ENCODE measurements around the gene SPRR4.
"Not testable (repeated sequence)": the region's sequence is repeated elsewhere in the genome, so short reads cannot be mapped to it uniquely, and the experiment has no call there.

Gene SPRR4

DNA sequence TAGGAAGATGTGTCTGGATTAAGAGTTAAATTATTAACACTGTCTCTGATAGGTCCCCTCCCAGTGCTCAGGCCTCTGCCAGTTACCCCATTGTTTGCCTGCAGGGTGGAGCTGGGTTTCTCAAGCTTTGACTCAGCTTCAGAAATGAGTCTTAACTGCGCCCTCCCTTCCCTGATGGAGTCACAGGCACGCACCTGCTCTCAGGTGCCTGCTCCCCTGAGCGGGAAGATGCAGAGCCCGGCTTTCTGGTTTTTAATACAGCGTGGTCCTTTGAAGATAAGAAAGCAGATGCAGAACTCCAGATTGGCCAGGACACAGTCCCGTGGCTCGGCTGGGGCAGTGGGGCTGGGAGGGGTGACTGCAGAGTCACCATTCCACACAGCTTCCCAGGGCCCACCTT, 3.2 kb upstream of the SPRR4 start:
- DNase-seq: no peak

DNA sequence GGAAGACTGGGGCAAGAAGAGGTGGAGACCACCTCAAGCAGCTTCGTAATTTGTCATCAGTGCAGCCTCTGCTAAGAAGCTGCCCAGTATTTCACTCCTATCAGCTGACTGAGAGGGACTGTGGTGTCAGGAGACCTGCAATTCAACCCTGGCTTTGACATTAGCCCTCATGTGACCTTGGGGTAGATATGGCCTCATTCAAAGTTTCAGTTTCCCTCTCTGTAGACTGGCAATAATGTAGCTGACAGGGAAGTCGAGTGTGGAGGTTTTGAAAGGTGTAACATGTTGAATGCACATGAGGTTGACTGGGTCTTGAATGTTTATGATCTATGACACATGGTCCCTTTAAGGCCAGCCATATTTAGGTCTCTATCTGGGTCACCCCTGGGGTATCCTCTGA, 2.2 kb upstream of the SPRR4 start:
- DNase-seq: no peak

DNA sequence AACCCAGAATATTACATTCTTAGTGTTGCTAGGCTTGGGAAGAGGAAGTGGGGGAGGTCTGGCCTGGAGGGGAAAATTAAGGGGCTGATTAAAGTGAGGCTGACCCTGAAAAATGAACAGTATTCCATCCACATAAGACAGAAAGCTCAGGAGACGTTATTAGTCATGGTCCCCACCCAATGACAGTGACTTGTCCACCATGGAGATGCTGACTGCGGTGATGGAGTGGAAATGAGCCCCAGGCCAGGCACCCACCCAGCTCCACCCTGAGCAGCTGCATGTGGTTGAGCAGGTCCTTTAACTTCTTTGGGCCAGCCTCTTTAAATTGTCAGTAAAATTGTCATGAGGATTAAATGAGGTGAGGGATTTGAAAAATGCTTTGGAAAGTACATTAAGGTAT, 1.4 kb upstream of the SPRR4 start:
- no peak for DNase-seq

GRCh38 chr1:152972196-152972886, 1.9 kb downstream of the SPRR4 start:
- DNase-seq: no peak

DNA sequence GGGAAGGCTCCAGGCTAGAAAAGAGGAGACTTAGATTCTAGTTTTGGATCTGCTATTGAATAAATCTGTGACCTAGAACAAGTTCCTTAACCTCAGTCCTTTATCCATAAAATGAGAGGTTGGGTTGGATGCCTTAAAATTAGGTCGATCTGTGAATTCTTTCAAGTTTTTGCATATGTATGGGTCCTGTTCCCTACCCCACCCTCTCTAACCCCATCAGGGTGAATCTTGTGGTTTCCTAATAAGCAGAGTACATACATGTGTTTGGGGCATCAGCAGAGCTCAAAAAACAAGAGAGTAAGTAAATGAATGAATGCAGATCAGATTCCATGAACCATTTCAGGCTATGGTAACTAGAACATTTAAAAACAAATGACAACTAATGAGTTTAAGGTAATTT, 6.2 kb downstream of the SPRR4 start:
- DNase-seq: no peak

GRCh38 chr1:152977614-152978013, 7.2 kb downstream of the SPRR4 start:
- DNase-seq: no peak

GRCh38 chr1:152980676-152981075, 10.2 kb downstream of the SPRR4 start:
- no peak for DNase-seq

DNA sequence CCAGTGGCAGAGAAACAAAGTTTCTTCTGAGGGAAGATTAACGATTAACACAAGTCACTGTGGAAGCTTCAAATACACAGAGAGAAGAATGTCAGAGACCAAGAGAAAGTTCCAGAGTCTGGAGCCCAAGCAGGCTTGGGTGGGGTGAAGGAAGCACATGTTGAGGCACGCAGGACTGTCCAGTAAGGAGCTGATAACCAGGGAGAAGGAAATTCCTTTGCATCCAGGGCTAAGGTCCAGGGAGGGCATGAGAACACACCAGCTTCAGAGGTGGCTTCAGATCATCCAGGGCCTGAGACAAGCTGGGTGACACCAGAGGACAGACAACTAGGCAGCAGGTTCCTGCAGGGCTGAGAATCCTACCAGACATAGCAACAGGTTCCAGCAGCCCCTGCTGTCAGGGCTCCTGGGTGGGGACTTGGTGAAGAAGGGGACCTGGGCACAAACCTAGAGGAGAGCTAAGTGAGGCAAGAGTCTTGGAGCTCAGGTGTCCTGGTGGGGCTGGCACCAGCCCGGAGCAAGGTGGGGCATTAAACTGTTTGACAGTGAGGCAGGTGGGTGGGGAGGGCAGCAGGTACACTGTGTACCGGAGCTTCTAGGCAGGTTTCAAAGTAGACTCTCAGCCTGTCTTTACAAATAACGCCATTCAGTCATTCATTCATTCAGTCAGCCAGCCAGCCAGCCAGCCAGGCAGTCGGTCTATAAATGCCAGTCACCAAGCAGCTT, 10.9 kb downstream of the SPRR4 start:
- no peak for DNase-seq

- DNase-seq: no peak
Measured at GRCh38 chr1:152982076-152982475, 11.6 kb downstream of the SPRR4 start.

DNA sequence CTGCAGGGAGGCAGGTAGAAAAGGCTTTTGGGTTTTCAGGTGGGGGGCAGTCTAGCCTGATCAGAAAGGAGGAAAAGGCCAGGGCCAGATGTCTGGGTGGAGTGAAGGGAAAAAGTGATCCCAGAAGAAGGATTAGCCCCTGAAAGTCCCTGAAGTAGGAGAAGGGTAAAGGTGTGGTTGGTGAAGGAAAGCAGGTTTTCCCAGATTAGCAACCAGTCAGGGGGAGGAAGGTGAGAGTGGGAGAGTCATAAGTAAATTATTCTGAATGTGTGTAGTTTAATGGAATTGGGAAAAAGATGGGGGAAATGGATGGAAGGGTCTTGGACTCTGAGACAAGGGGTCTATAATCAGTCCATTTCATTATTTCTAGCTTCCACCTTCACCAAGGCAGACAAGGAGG, 12.8 kb downstream of the SPRR4 start:
- DNase-seq: no peak

DNA sequence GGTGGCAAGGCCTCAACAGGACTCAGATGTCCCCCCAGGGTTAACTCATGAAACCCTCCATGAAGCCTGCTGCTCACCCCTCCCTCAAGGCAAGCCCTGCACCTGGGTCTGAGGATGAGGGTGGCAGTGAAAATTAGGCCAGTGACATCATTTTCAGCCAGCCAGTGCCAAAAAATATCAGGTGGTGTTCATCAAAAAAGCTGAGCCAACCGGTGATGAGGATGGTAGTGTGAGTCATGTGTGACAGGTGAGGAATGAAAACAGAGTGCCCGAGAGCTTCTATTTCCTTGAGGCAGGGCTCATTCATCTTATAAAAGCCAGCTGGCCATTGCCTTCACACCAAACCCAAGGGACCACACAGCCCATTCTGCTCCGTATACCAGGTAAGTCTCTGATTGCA, 13.3 kb downstream of the SPRR4 start, which contains the start of gene SPRR1A:
Gene SPRR1A (plus strand): TSS at position 339 of the 400 bp plus-strand sequence. CDS start 1,150 bp downstream, outside the sequence.
- DNase-seq: no peak

GRCh38 chr1:152986578-152986977, 16.1 kb downstream of the SPRR4 start:
- DNase-seq: no peak

GRCh38 chr1:152993186-152993585, 22.7 kb downstream of the SPRR4 start:
- no peak for DNase-seq

GRCh38 chr1:152995842-152996241, 25.4 kb downstream of the SPRR4 start:
- no peak for DNase-seq

GRCh38 chr1:152996633-152997400, 26.4 kb downstream of the SPRR4 start:
- DNase-seq: no peak

DNA sequence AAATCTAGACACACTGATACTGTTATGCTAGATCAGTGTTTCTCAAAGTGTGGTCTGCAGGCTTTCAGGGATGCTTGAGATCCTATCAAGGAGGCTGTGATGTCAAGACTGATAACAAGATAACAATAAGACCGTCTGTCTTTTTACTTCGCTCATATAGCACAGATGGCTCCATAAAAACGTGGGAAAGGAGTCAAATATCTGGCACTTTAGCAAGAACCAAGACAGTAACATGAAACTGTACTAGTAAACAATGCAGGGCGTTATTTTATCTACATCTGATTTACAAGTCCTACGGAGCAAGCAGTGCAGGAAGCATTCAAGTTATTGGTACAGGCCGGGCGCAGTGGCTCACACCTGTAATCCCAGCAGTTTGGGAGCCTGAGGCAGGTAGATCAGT, 27.5 kb downstream of the SPRR4 start:
- no peak for DNase-seq

- DNase-seq: no peak
Measured at GRCh38 chr1:152998476-152998875, 28.0 kb downstream of the SPRR4 start.

GRCh38 chr1:152999818-153000217, 29.4 kb downstream of the SPRR4 start:
- no peak for DNase-seq

- no peak for DNase-seq
Measured at GRCh38 chr1:153000294-153000693, 29.8 kb downstream of the SPRR4 start.

DNA sequence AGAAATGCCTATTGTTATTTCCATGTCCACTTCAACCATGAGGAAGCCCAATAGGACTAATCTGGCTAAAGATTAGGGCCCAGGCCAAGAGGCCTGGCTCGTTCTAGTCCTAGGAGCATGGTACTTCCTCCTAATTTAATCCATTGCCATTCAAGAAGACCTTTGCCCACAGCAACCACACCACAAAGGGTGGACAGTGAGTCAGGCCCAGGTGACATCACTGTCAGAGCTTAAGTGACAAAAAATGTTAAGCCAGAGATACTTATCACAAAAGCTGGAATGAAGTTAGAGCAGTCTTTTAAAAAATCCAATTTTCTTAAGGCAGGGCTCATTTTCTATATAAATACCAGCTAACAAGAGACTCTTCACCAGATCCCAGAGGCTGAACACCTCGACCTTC, 30.9 kb downstream of the SPRR4 start, which contains the start of gene SPRR3:
Gene SPRR3 (plus strand): TSS at position 368 of the 400 bp plus-strand sequence. CDS start 1,272 bp downstream, outside the sequence.
- no peak for DNase-seq

GRCh38 chr1:153011235-153011758, 40.8 kb downstream of the SPRR4 start:
- not testable (repeated sequence) for DNase-seq

- not testable (repeated sequence) for DNase-seq
Measured at GRCh38 chr1:153021829-153022228, 51.4 kb downstream of the SPRR4 start.

Data from fibroblast of skin of scalp (primary cell).